ENCODE measurements around the gene UGT8.
"Not testable (repeated sequence)": the region's sequence is repeated elsewhere in the genome, so short reads cannot be mapped to it uniquely, and the experiment has no call there.

UGT8 gene

GRCh38 chr4:114658776-114659175 is 60.2 kb downstream of the UGT8 start:
- Histone ChIP-seq H3K27ac (ENCODE audit: low read depth, low read length) (no peak overlapping the region), H3K4me3 (ENCODE audit: low read depth, low read length) (no peak overlapping the region), H3K36me3 (ENCODE audit: control insufficient read depth, insufficient read depth, low read length) (0 out of 2 replicates have a peak, but pooled peaks cover 2% of the 10 kb centered on the region)

DNA sequence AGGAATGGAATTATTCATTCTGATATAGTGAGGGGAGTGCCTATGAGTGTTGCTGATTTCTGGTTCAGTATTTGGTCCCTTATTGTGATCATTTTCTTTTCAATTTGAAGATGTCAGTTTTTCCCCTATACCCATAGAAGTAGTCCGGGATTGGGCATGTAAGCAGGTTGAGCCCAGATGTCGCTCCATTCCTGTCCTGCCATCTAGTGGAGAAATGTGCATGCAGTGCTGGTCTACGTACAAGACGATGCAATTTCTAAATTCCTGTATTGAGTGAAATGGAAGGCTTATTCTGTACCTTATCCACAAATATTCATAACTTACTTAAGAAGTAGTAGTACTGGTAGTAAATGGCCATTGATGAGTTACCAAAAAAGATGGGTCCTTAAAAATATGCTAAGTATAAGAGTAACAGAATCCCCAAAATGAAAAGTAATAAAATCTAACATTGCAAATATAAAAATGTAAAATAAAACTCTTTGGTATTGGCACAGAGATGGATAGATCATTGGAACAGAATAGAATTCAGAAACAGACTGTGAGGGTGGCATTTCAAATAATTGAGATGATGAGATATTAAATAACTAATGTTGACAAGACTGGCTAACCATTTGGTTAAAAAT is 60.9 kb downstream of the UGT8 start:
- Histone ChIP-seq H3K9me3 (ENCODE audit: control insufficient read depth, insufficient read depth, low read depth, low read length) (no peaks in the 10 kb centered on the region), H3K9ac (ENCODE audit: low read length) (no peak overlapping the region), H3K4me3 (ENCODE audit: low read depth, low read length) (no peak overlapping the region), H3K4me1 (ENCODE audit: control insufficient read depth, insufficient read depth, low read length) (peaks cover 9% of the 10 kb centered on the region; the same call in 1 of the 2 replicates), H3K36me3 (ENCODE audit: control insufficient read depth, insufficient read depth, low read length) (0 out of 2 replicates have a peak, but pooled peaks cover 2% of the 10 kb centered on the region), H3K27me3 (ENCODE audit: control insufficient read depth, insufficient read depth, low read length) (no peaks in the 10 kb centered on the region), H3K27ac (ENCODE audit: low read depth, low read length) (no peak overlapping the region)

More at GRCh38 chr4:114658776-114659175, 60.2 kb downstream of the UGT8 start:
- Histone ChIP-seq H3K9ac (ENCODE audit: low read length) (no peak overlapping the region), H3K4me1 (ENCODE audit: control insufficient read depth, insufficient read depth, low read length) (peaks cover 9% of the 10 kb centered on the region; the same call in 1 of the 2 replicates), H3K9me3 (ENCODE audit: control insufficient read depth, insufficient read depth, low read depth, low read length) (no peaks in the 10 kb centered on the region), H3K27me3 (ENCODE audit: control insufficient read depth, insufficient read depth, low read length) (no peaks in the 10 kb centered on the region)

DNA sequence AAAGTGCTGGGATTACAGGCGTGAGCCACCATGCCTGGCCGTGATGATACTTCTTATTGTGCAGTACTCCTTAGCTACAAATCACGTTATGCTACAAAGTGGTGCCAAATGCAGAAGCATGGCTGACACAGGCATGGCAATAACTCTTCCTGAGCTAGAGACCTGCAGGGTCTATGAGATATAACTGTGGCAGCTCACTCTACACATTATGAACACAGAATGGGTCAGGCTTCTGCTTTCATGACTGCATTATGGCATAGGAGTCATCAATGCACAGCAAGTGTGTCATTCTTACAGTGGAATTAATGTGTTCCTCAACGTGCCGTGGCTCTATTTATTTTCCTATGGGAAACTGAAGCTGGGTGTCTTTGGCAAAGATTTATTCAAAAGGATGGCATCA is 64.5 kb downstream of the UGT8 start:
- Histone ChIP-seq H3K4me1 (ENCODE audit: control insufficient read depth, insufficient read depth, low read length) (no peaks in the 10 kb centered on the region), H3K4me3 (ENCODE audit: low read depth, low read length) (no peak overlapping the region), H3K9me3 (ENCODE audit: control insufficient read depth, insufficient read depth, low read depth, low read length) (no peaks in the 10 kb centered on the region), H3K9ac (ENCODE audit: low read length) (no peak overlapping the region), H3K36me3 (ENCODE audit: control insufficient read depth, insufficient read depth, low read length) (peaks cover 2% of the 10 kb centered on the region; the same call in 1 of the 2 replicates), H3K27me3 (ENCODE audit: control insufficient read depth, insufficient read depth, low read length) (no peaks in the 10 kb centered on the region), H3K27ac (ENCODE audit: low read depth, low read length) (no peak overlapping the region)

- Histone ChIP-seq H3K27me3 (ENCODE audit: control insufficient read depth, insufficient read depth, low read length) (no peaks in the 10 kb centered on the region), H3K9me3 (ENCODE audit: control insufficient read depth, insufficient read depth, low read depth, low read length) (no peaks in the 10 kb centered on the region), H3K9ac (ENCODE audit: low read length) (no peak overlapping the region), H3K4me3 (ENCODE audit: low read depth, low read length) (no peak overlapping the region), H3K4me1 (ENCODE audit: control insufficient read depth, insufficient read depth, low read length) (no peaks in the 10 kb centered on the region), H3K36me3 (ENCODE audit: control insufficient read depth, insufficient read depth, low read length) (no peaks in the 10 kb centered on the region; the same call in none of the 2 replicates), H3K27ac (ENCODE audit: low read depth, low read length) (no peak overlapping the region)
Observed at GRCh38 chr4:114668577-114668976, 70.0 kb downstream of the UGT8 start.

- not testable (repeated sequence) for H3K27me3 ChIP-seq (ENCODE audit: control insufficient read depth, insufficient read depth, low read length); H3K9ac ChIP-seq (ENCODE audit: low read length); H3K36me3 ChIP-seq (ENCODE audit: control insufficient read depth, insufficient read depth, low read length); H3K9me3 ChIP-seq (ENCODE audit: control insufficient read depth, insufficient read depth, low read depth, low read length); H3K4me1 ChIP-seq (ENCODE audit: control insufficient read depth, insufficient read depth, low read length); H3K27ac ChIP-seq (ENCODE audit: low read depth, low read length); H3K4me3 ChIP-seq (ENCODE audit: low read depth, low read length)
Observed at GRCh38 chr4:114670733-114671132, 72.1 kb downstream of the UGT8 start.

DNA sequence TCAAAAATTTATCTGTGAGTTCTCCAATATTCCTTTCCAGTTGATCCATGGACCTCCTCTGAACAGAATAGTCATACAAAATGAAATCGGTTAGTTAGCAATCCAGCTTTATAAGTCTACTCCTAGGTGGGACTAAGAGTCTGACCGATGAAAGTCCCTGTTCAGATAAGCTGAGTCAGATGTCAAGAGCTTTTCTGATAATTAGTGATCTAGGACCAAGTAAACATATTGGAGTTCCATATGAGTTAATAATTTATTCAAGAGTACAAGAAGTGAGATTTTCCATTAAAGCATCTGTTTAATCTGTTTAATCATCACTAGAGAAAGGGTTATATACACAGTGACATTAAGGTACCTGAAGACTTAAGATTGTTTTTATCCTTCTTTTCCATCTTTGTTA is 74.7 kb downstream of the UGT8 start:
- Histone ChIP-seq H3K4me3 (ENCODE audit: low read depth, low read length) (no peak overlapping the region), H3K4me1 (ENCODE audit: control insufficient read depth, insufficient read depth, low read length) (no peaks in the 10 kb centered on the region), H3K36me3 (ENCODE audit: control insufficient read depth, insufficient read depth, low read length) (no peaks in the 10 kb centered on the region; the same call in 1 of the 2 replicates), H3K27me3 (ENCODE audit: control insufficient read depth, insufficient read depth, low read length) (no peaks in the 10 kb centered on the region), H3K9ac (ENCODE audit: low read length) (no peak overlapping the region), H3K27ac (ENCODE audit: low read depth, low read length) (no peak overlapping the region), H3K9me3 (ENCODE audit: control insufficient read depth, insufficient read depth, low read depth, low read length) (no peaks in the 10 kb centered on the region)

- Histone ChIP-seq H3K27ac (ENCODE audit: low read depth, low read length) (no peak overlapping the region), H3K9me3 (ENCODE audit: control insufficient read depth, insufficient read depth, low read depth, low read length) (no peaks in the 10 kb centered on the region), H3K4me3 (ENCODE audit: low read depth, low read length) (no peak overlapping the region), H3K27me3 (ENCODE audit: control insufficient read depth, insufficient read depth, low read length) (no peaks in the 10 kb centered on the region), H3K4me1 (ENCODE audit: control insufficient read depth, insufficient read depth, low read length) (no peaks in the 10 kb centered on the region), H3K9ac (ENCODE audit: low read length) (no peak overlapping the region), H3K36me3 (ENCODE audit: control insufficient read depth, insufficient read depth, low read length) (no peaks in the 10 kb centered on the region; the same call in 1 of the 2 replicates)
Observed at GRCh38 chr4:114674080-114674479, 75.5 kb downstream of the UGT8 start.

DNA sequence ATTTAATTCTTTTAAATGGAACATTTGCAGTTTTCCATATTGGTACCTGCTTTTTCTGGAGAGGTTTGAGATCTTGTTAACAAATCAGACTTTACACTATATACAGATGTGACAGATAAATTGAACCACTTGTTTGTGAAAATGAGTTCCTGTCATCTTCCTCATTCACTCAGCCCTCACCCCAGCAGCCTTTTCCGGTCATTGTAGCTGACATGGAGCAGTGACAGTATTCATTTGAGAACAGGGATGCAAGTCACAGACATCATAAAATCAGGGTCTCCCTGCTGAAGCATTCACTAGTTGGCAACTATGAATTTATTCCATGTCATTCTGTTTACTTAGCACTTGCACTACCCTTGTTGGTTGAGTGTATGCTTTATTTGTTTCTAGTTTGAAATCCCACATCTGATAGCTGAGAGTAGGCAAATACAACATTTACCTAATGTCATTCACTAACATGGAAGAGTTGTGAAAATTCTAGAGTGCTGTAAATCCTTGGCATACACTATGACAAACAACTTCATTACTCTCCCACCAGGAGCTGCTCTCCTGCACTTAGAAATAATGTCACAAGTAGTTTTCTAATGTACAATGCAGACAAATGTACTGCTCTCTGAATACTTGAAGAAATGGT is 78.9 kb downstream of the UGT8 start:
- Histone ChIP-seq H3K9ac (ENCODE audit: low read length) (no peak overlapping the region), H3K4me1 (ENCODE audit: control insufficient read depth, insufficient read depth, low read length) (no peaks in the 10 kb centered on the region), H3K9me3 (ENCODE audit: control insufficient read depth, insufficient read depth, low read depth, low read length) (no peaks in the 10 kb centered on the region), H3K27ac (ENCODE audit: low read depth, low read length) (no peak overlapping the region), H3K36me3 (ENCODE audit: control insufficient read depth, insufficient read depth, low read length) (no peaks in the 10 kb centered on the region), H3K27me3 (ENCODE audit: control insufficient read depth, insufficient read depth, low read length) (no peaks in the 10 kb centered on the region), H3K4me3 (ENCODE audit: low read depth, low read length) (no peak overlapping the region)

GRCh38 chr4:114684462-114684861 is 85.9 kb downstream of the UGT8 start:
- Histone ChIP-seq H3K4me1 (ENCODE audit: control insufficient read depth, insufficient read depth, low read length) (no peaks in the 10 kb centered on the region), H3K4me3 (ENCODE audit: low read depth, low read length) (no peak overlapping the region), H3K36me3 (ENCODE audit: control insufficient read depth, insufficient read depth, low read length) (no peaks in the 10 kb centered on the region), H3K9me3 (ENCODE audit: control insufficient read depth, insufficient read depth, low read depth, low read length) (no peaks in the 10 kb centered on the region), H3K9ac (ENCODE audit: low read length) (no peak overlapping the region), H3K27me3 (ENCODE audit: control insufficient read depth, insufficient read depth, low read length) (no peaks in the 10 kb centered on the region), H3K27ac (ENCODE audit: low read depth, low read length) (no peak overlapping the region)

GRCh38 chr4:114688059-114688458 is 89.5 kb downstream of the UGT8 start:
- no peak overlapping the region for H3K9ac ChIP-seq (ENCODE audit: low read length)
- H3K4me3 ChIP-seq (ENCODE audit: low read depth, low read length) = no peak overlapping the region
- H3K36me3 ChIP-seq (ENCODE audit: control insufficient read depth, insufficient read depth, low read length) = no peaks in the 10 kb centered on the region
- no peaks in the 10 kb centered on the region for H3K4me1 ChIP-seq (ENCODE audit: control insufficient read depth, insufficient read depth, low read length)
- no peaks in the 10 kb centered on the region for H3K27me3 ChIP-seq (ENCODE audit: control insufficient read depth, insufficient read depth, low read length)
- H3K9me3 ChIP-seq (ENCODE audit: control insufficient read depth, insufficient read depth, low read depth, low read length) = no peaks in the 10 kb centered on the region
- no peak overlapping the region for H3K27ac ChIP-seq (ENCODE audit: low read depth, low read length)

GRCh38 chr4:114690571-114690970 is 92.0 kb downstream of the UGT8 start:
- Histone ChIP-seq H3K27me3 (ENCODE audit: control insufficient read depth, insufficient read depth, low read length) (no peaks in the 10 kb centered on the region), H3K36me3 (ENCODE audit: control insufficient read depth, insufficient read depth, low read length) (no peaks in the 10 kb centered on the region), H3K27ac (ENCODE audit: low read depth, low read length) (no peak overlapping the region), H3K4me1 (ENCODE audit: control insufficient read depth, insufficient read depth, low read length) (no peaks in the 10 kb centered on the region), H3K9me3 (ENCODE audit: control insufficient read depth, insufficient read depth, low read depth, low read length) (no peaks in the 10 kb centered on the region), H3K4me3 (ENCODE audit: low read depth, low read length) (no peak overlapping the region), H3K9ac (ENCODE audit: low read length) (no peak overlapping the region)
